Epithelial cell of esophagus (primary cell): Measurements from ENCODE around the gene MAMSTR.

Experiments used
- DNase-seq: peaks from one replicate; pipeline ENCODE4 v3.0.0; 2010; ENCODE audit warnings: low read depth
- H3K4me3 ChIP-seq: 2 replicates; pipeline ENCODE4 v1.5.1; 2011; ENCODE audit warnings: mild to moderate bottlenecking, low read length, control low read depth
- CTCF ChIP-seq: IDR thresholded peaks from 2 replicates; pipeline ENCODE4 v1.5.1; 2011; ENCODE audit warnings: low read depth, mild to moderate bottlenecking, low read length, control low read depth, inconsistent platforms; ENCODE audit not compliant: insufficient read depth; ENCODE audit errors: missing control alignments

Gene MAMSTR

GRCh38 chr19:48756686-48757085 is 37.2 kb upstream of the MAMSTR start:
- no peak for DNase-seq
- TF ChIP-seq CTCF: no peak
- H3K4me3 ChIP-seq: no peak overlapping the region

GRCh38 chr19:48756212-48756611 is 36.7 kb upstream of the MAMSTR start:
- DNase-seq: no peak
- TF ChIP-seq CTCF: no peak
- no peak overlapping the region for H3K4me3 ChIP-seq

- TF ChIP-seq CTCF: no peak
- DNase-seq: no peak
- H3K4me3 ChIP-seq: no peak overlapping the region
Measured at GRCh38 chr19:48755787-48756186, 36.3 kb upstream of the MAMSTR start.

GRCh38 chr19:48755084-48755641 is 35.6 kb upstream of the MAMSTR start, which contains the start of gene FGF21:
FGF21 (plus strand) TSS chr19:48755524; CDS start chr19:48756237, 713 bp downstream.
- H3K4me3 ChIP-seq: no peak within 1 kb of the TSS
- DNase-seq: no peak
- no peak for TF ChIP-seq CTCF

GRCh38 chr19:48752496-48753365 is 33.2 kb upstream of the MAMSTR start, which contains the start of gene FUT1:
FUT1 (minus strand) TSS chr19:48752641; CDS start chr19:48751281, 1,360 bp downstream.
- H3K4me3 ChIP-seq: peak within 1 kb of the TSS; percentile 77
- no peak for TF ChIP-seq CTCF
- DNase-seq: peak; percentile 96

- no peak for DNase-seq
- H3K4me3 ChIP-seq: peak overlapping the region; percentile 77
Measured at GRCh38 chr19:48751845-48752495, 32.4 kb upstream of the MAMSTR start.

More at GRCh38 chr19:48751845-48752495, 32.4 kb upstream of the MAMSTR start:
- no peak for TF ChIP-seq CTCF
